Raji (cell line): Measurements from ENCODE around the gene QSOX2.

ENCODE experiments used
- POLR2A ChIP-seq: IDR thresholded peaks from 2 replicates; pipeline ENCODE4 v1.6.1; 2011; ENCODE audit warnings: low read depth, low read length, control low read depth; ENCODE audit not compliant: insufficient read depth

Gene QSOX2

GRCh38 chr9:136250676-136251075 lies 5.1 kb upstream of the QSOX2 start:
- no peak for TF ChIP-seq POLR2A

- TF ChIP-seq POLR2A, result no peak
Observed at GRCh38 chr9:136249877-136250559, 4.4 kb upstream of the QSOX2 start.

GRCh38 chr9:136248951-136249876 lies 3.6 kb upstream of the QSOX2 start:
- no peak for TF ChIP-seq POLR2A

- TF ChIP-seq POLR2A, result no peak
Observed at GRCh38 chr9:136247947-136248637, 2.5 kb upstream of the QSOX2 start.

- TF ChIP-seq POLR2A, result no peak
Observed at GRCh38 chr9:136247551-136247916, 1.9 kb upstream of the QSOX2 start.

- TF ChIP-seq POLR2A, result no peak
Observed at GRCh38 chr9:136246849-136247550, 1.4 kb upstream of the QSOX2 start.

GRCh38 chr9:136244969-136245218 lies 718 bp downstream of the QSOX2 start:
- no peak for TF ChIP-seq POLR2A

- TF ChIP-seq POLR2A, result no peak
Observed at GRCh38 chr9:136244122-136244968, 1.3 kb downstream of the QSOX2 start.

- no peak for TF ChIP-seq POLR2A
Observed at GRCh38 chr9:136243631-136244030, 2.0 kb downstream of the QSOX2 start.

GRCh38 chr9:136242918-136243525 lies 2.6 kb downstream of the QSOX2 start:
- no peak for TF ChIP-seq POLR2A

GRCh38 chr9:136242248-136242647 lies 3.4 kb downstream of the QSOX2 start:
- TF ChIP-seq POLR2A, result no peak

- TF ChIP-seq POLR2A, result no peak
Observed at GRCh38 chr9:136241542-136241941, 4.1 kb downstream of the QSOX2 start.

GRCh38 chr9:136240941-136241340 lies 4.7 kb downstream of the QSOX2 start:
- TF ChIP-seq POLR2A, result no peak

GRCh38 chr9:136239983-136240330 lies 5.7 kb downstream of the QSOX2 start:
- no peak for TF ChIP-seq POLR2A
